Kidney epithelial cell (primary cell): ENCODE results near the gene GSTK1. TPM values are rescaled to one million over a fixed set of nuclear protein-coding genes. Genes with fewer than 3 reads are reported as not detected.

ENCODE experiments used
- DNase-seq: peaks from one replicate; pipeline ENCODE4 v3.0.0-alpha.2; 2010; ENCODE audit warnings: low read depth
- H3K27me3 ChIP-seq: 2 replicates; pipeline ENCODE4 v1.6.0; 2011; ENCODE audit warnings: low read length; ENCODE audit not compliant: control insufficient read depth, insufficient read depth
- H3K36me3 ChIP-seq: 2 replicates; pipeline ENCODE4 v1.5.1; 2011; ENCODE audit warnings: low read length; ENCODE audit not compliant: control insufficient read depth, insufficient read depth
- H3K4me3 ChIP-seq: 2 replicates; pipeline ENCODE4 v1.5.1; 2011; ENCODE audit warnings: low read depth, mild to moderate bottlenecking, control low read depth, low read length
- CTCF ChIP-seq: IDR thresholded peaks from 2 replicates; pipeline ENCODE4 v1.5.1; 2011; ENCODE audit warnings: mild to moderate bottlenecking, moderate library complexity, low read length, control low read depth, inconsistent platforms; ENCODE audit not compliant: insufficient read depth, poor library complexity, severe bottlenecking
- total RNA-seq: library from RNA; depleted of rRNA; stranded (reverse); fragments of >200 nt; gene quantifications from 2 replicates; pipeline ENCODE4 v1.2.3, GENCODE V29; 2015

GSTK1 gene
- total RNA-seq, 1 donor from 2014 or later: 139 TPM

GRCh38 chr7:143305423-143306070, 42.3 kb downstream of the GSTK1 start:
- H3K4me3 ChIP-seq: no peak overlapping the region
- no peaks in the 10 kb centered on the region for H3K27me3 ChIP-seq
- DNase-seq: no peak
- no peaks in the 10 kb centered on the region for H3K36me3 ChIP-seq
- peak; percentile 62 for TF ChIP-seq CTCF

GRCh38 chr7:143308632-143309031, 45.4 kb downstream of the GSTK1 start:
- Histone ChIP-seq H3K27me3 (no peaks in the 10 kb centered on the region), H3K36me3 (no peaks in the 10 kb centered on the region), H3K4me3 (no peak overlapping the region)
- no peak for DNase-seq
- no peak for TF ChIP-seq CTCF

GRCh38 chr7:143314127-143314526, 50.9 kb downstream of the GSTK1 start:
- Histone ChIP-seq H3K27me3 (no peaks in the 10 kb centered on the region), H3K36me3 (no peaks in the 10 kb centered on the region), H3K4me3 (no peak overlapping the region)
- TF ChIP-seq CTCF: no peak
- DNase-seq: no peak

- no peak for DNase-seq
- Histone ChIP-seq H3K27me3 (no peaks in the 10 kb centered on the region), H3K4me3 (no peak within 1 kb of the TSS), H3K36me3 (no peaks in the 10 kb centered on the region)
- TF ChIP-seq CTCF: no peak
These were observed 52.5 kb downstream of the GSTK1 start, which contains the start of gene CLCN1 for GRCh38 chr7:143315776-143316175. CLCN1 (plus strand) TSS chr7:143316111; CDS start chr7:143316213, 102 bp downstream.

- TF ChIP-seq CTCF: no peak
- no peak for DNase-seq
- Histone ChIP-seq H3K27me3 (no peaks in the 10 kb centered on the region), H3K36me3 (no peaks in the 10 kb centered on the region), H3K4me3 (no peak overlapping the region)
These were observed 53.3 kb downstream of the GSTK1 start for GRCh38 chr7:143316492-143316891.

- no peak overlapping the region for H3K4me3 ChIP-seq
- DNase-seq: no peak
- peaks cover 2% of the 10 kb centered on the region for H3K27me3 ChIP-seq
- H3K36me3 ChIP-seq: no peaks in the 10 kb centered on the region
- no peak for TF ChIP-seq CTCF
These were observed 55.4 kb downstream of the GSTK1 start for GRCh38 chr7:143318661-143319060.
